WERI-Rb-1 (cell line): Measurements from ENCODE around the gene GNAS.

Experiments
- DNase-seq: peaks from one replicate; pipeline ENCODE4 v3.0.0-alpha.2; 2020
- H3K27ac ChIP-seq: fragments of 250-450 bp; sonication (Bioruptor Pico); 2 replicates; pipeline ENCODE4 v1.5.1; 2020; ENCODE audit warnings: mild to moderate bottlenecking, moderate library complexity
- H3K27me3 ChIP-seq: fragments of 250-450 bp; sonication (Bioruptor Pico); 2 replicates; pipeline ENCODE4 v1.5.1; 2021; ENCODE audit warnings: mild to moderate bottlenecking, low read depth, moderate library complexity; ENCODE audit not compliant: insufficient read depth, severe bottlenecking
- H3K36me3 ChIP-seq: fragments of 250-450 bp; sonication (Bioruptor Pico); 2 replicates; pipeline ENCODE4 v1.5.1; 2020; ENCODE audit warnings: mild to moderate bottlenecking, moderate library complexity
- H3K4me3 ChIP-seq: 2 replicates; pipeline ENCODE4 v1.5.1; 2011; ENCODE audit warnings: low read depth, mild to moderate bottlenecking, control low read depth, low read length
- H3K9me3 ChIP-seq: fragments of 250-450 bp; sonication (Bioruptor Pico); 2 replicates; pipeline ENCODE4 v1.5.1; 2021; ENCODE audit warnings: mild to moderate bottlenecking, moderate library complexity; ENCODE audit not compliant: severe bottlenecking
- TF ChIP-seq, protein P1 (sequence below): IDR thresholded peaks from 2 replicates; pipeline ENCODE4 v1.5.1; 2011; ENCODE audit warnings: low read depth, mild to moderate bottlenecking, control low read depth, inconsistent platforms, low read length

Gene GNAS

DNA sequence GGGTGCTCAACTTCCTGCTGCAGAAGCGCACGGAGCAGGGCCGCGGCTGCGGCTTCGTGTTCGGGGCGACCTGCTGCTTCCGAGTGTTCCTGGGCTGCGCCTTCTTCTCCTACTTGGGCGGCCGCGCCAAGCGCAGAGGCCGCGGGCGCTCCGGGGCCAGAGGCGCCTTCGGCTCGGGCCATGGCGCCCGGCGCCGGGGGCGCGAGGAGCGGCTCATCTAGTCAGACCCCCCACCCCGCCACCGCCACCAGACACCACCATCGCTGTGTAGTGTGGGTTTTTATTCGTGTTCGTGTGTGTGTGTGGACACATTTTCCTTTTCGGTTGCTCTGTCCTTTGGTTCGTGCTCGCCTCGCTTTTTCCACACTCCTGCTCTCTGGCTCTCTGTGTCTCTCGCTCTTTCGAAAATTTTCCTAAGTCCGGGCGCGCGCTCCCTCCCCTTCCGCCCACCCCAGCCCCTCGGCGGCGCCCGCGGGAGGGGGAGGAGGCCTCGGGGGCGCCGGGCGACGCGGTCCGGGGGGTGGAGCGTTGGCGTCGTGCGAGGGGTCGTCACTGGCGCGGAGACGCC, 38.1 kb downstream of the GNAS start:
- Histone ChIP-seq H3K4me3 (peak overlapping the region; percentile 41), H3K27me3 (no peaks in the 10 kb centered on the region), H3K9me3 (peaks cover 7% of the 10 kb centered on the region), H3K36me3 (peaks cover 16% of the 10 kb centered on the region), H3K27ac (peak overlapping the region; percentile 89)
- peak; percentile 76 for DNase-seq
- TF ChIP-seq, protein P1, sequence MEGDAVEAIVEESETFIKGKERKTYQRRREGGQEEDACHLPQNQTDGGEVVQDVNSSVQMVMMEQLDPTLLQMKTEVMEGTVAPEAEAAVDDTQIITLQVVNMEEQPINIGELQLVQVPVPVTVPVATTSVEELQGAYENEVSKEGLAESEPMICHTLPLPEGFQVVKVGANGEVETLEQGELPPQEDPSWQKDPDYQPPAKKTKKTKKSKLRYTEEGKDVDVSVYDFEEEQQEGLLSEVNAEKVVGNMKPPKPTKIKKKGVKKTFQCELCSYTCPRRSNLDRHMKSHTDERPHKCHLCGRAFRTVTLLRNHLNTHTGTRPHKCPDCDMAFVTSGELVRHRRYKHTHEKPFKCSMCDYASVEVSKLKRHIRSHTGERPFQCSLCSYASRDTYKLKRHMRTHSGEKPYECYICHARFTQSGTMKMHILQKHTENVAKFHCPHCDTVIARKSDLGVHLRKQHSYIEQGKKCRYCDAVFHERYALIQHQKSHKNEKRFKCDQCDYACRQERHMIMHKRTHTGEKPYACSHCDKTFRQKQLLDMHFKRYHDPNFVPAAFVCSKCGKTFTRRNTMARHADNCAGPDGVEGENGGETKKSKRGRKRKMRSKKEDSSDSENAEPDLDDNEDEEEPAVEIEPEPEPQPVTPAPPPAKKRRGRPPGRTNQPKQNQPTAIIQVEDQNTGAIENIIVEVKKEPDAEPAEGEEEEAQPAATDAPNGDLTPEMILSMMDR, result no peak

DNA sequence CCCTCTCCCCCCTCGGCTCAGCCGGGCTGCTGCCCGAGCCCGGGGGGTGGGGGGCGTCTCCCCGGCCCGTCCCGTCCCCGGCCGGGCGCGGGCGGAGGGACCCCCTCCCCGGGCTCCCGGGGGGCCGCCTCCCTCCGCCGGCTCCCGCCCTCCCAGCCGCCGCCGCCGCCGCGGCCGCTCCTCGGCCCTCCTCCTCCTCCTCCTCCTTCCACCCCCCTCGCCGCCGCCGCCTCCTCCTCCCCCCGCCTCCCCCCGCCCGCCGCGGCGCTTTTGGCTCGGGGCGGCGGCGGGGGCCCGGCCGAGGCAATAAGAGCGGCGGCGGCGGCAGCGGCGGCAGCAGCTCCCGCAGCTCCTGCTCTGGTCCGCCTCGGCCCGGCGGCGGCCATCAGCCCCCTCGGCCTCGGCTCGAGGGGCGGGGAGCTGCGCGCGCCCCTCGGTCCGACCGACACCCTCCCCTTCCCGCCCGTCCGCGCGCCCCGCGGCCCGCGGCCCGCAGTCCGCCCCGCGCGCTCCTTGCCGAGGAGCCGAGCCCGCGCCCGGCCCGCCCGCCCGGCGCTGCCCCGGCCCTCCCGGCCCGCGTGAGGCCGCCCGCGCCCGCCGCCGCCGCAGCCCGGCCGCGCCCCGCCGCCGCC, 38.7 kb downstream of the GNAS start:
- H3K27ac ChIP-seq, result peak overlapping the region; percentile 99
- H3K9me3 ChIP-seq, result peaks cover 4% of the 10 kb centered on the region
- peak overlapping the region; percentile 83 for H3K4me3 ChIP-seq
- TF ChIP-seq, protein P1, result no peak
- peaks cover 22% of the 10 kb centered on the region for H3K36me3 ChIP-seq
- peak; percentile 79 for DNase-seq
- no peaks in the 10 kb centered on the region for H3K27me3 ChIP-seq

DNA sequence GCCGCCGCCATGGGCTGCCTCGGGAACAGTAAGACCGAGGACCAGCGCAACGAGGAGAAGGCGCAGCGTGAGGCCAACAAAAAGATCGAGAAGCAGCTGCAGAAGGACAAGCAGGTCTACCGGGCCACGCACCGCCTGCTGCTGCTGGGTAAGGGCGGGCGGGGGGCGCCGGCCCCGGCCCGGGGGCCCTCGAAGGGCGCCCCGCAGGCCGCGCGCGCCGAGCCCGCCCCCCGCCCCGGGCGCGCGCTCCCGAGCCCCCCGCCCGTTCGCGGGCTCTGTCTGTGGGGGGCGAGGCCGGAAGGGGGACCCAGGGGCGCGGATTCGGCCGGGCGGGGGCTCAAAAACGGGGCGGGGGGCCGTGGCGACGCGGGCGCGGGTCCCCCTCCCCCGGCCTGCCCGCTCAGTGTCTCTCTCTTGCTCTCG, 39.2 kb downstream of the GNAS start:
- H3K4me3 ChIP-seq, result peak overlapping the region; percentile 83
- TF ChIP-seq, protein P1, result no peak
- H3K27ac ChIP-seq, result peak overlapping the region; percentile 99
- H3K36me3 ChIP-seq, result peaks cover 26% of the 10 kb centered on the region
- peaks cover 4% of the 10 kb centered on the region for H3K9me3 ChIP-seq
- no peaks in the 10 kb centered on the region for H3K27me3 ChIP-seq
- DNase-seq, result peak; percentile 39

DNA sequence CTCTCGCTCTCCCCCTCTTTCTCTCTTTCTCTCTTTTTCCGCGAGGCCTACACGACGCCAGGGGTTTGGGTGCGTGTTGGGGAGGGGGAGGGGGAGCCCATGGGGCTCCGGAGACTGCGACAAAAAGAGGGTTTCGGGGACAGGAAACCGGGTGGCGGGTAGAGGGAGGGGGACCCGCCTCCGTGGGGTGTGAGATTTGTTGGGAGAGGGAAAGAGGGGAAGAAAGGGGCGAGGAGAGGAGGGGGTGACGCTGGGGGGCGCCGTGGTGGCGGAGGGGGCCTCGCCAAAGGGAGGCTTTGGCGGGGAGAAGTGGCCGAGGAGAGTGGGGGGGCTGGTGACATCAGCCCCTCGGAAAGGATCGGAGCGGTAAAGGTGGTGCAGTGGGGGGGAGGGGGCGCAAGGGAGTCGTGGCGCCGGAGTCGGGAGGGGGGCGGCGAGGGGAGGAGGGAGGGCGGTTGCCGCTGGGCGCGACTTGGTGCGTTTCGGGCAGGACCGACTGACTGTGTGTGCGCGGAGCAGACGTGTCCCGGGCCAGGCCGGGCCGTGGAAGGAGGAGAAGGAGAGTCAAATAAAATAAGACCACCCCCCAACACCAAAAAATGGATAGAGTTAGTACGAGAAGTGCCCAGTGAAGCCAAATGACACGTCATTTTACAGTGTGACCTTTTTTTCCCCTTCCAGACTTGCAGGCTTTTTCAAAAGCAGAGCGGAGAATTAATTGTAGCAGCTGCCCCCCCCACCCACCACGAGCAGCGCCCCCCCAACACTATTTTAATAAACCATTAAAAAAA, 39.8 kb downstream of the GNAS start:
- Histone ChIP-seq H3K27ac (peak overlapping the region; percentile 99), H3K9me3 (peaks cover 4% of the 10 kb centered on the region), H3K27me3 (no peaks in the 10 kb centered on the region), H3K4me3 (peak overlapping the region; percentile 83), H3K36me3 (peaks cover 32% of the 10 kb centered on the region)
- peak; percentile 93 for DNase-seq
- TF ChIP-seq, protein P1, result peak; percentile 14; the same call in 1 of the 2 replicates

DNA sequence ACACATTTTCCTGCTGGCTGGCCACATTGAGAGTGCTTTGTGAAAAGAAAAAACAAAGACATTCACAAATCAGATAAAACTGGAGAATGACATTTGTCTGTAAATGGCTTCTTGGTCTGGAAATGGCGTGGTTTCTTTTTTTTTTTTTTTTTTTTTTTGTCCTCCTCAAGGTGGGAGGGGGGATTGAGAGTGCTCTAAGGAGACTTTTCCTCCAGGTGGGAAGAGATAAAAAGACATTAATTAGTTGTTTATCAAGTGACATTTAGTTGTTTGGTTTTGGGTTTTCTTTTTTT, 40.4 kb downstream of the GNAS start:
- DNase-seq, result no peak
- H3K36me3 ChIP-seq, result peaks cover 37% of the 10 kb centered on the region
- H3K9me3 ChIP-seq, result peaks cover 4% of the 10 kb centered on the region
- TF ChIP-seq, protein P1, result no peak
- H3K27me3 ChIP-seq, result no peaks in the 10 kb centered on the region
- peak overlapping the region; percentile 99 for H3K27ac ChIP-seq
- peak overlapping the region; percentile 83 for H3K4me3 ChIP-seq
